Measurements from ENCODE around the gene BAIAP2L2.
"Not testable (repeated sequence)": the region's sequence is repeated elsewhere in the genome, so short reads cannot be mapped to it uniquely, and the experiment has no call there.

The BAIAP2L2 gene

GRCh38 chr22:38118747-38119146 lies 8.3 kb upstream of the BAIAP2L2 start:
- not testable (repeated sequence) for H4K91ac ChIP-seq (ENCODE audit: low read depth, low read length)

DNA sequence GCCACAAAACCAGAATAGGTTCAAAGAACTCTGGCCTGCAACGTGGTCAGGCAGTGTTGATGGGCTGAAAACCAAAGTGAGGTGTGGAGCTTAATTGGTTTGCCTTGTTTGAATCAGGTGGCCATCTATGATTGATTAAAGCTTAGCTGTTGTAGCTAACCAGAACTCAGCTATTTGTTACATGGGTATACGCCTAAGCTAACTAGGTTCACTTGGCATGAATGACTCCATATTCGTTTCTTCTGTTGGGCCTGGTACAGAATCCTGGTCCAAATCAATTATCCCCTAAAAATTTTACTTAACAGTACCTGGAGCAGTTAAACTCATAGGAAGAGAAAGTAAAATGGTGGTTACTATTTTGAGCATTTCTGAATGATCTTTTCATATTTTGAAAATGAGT lies 7.7 kb upstream of the BAIAP2L2 start:
- no peak overlapping the region for H2BK5ac ChIP-seq (ENCODE audit: low read depth, low read length, poor library complexity)
- H3K36me3 ChIP-seq (ENCODE audit: control insufficient read depth in 1 of 2, insufficient read depth in 2 of 2, low read length in 2 of 2), result no peaks in the 10 kb centered on the region
- H2BK120ac ChIP-seq (ENCODE audit: insufficient read depth, low read length, poor library complexity), result no peak overlapping the region
- no peak overlapping the region for H2AK5ac ChIP-seq (ENCODE audit: low read length)
- no peak for DNase-seq
- no peak overlapping the region for H3K4ac ChIP-seq (ENCODE audit: low read depth, low read length)
- no peak overlapping the region for H3K14ac ChIP-seq (ENCODE audit: low read length)
- no peak overlapping the region for H3K23ac ChIP-seq (ENCODE audit: low read length)
- H3K27ac ChIP-seq (ENCODE audit: low read depth, low read length), result no peak overlapping the region
- no peaks in the 10 kb centered on the region for H3K79me2 ChIP-seq (ENCODE audit: control insufficient read depth, insufficient read depth, low read length, poor library complexity)
- no peak overlapping the region for H2BK12ac ChIP-seq (ENCODE audit: low read length)
- H3K79me1 ChIP-seq (ENCODE audit: low read length), result no peaks in the 10 kb centered on the region
- no peak overlapping the region for H4K91ac ChIP-seq (ENCODE audit: low read depth, low read length)
- H3K4me3 ChIP-seq (ENCODE audit: low read depth, low read length), result no peak overlapping the region
- H3K4me2 ChIP-seq (ENCODE audit: low read length), result no peak overlapping the region
- no peak overlapping the region for H3K9ac ChIP-seq (ENCODE audit: low read length)
- H4K8ac ChIP-seq (ENCODE audit: low read depth, low read length), result no peak overlapping the region
- no peaks in the 10 kb centered on the region for H3K9me3 ChIP-seq (ENCODE audit: insufficient read depth, low read depth, low read length)
- H2AFZ ChIP-seq (ENCODE audit: insufficient read depth, low read length, poor library complexity), result no peak overlapping the region
- no peaks in the 10 kb centered on the region for H3K27me3 ChIP-seq (ENCODE audit: insufficient read depth, low read length)
- peaks cover 2 to 3% of the 10 kb centered on the region in 2 experiments for H3K4me1 ChIP-seq (ENCODE audit: control insufficient read depth in 1 of 2, insufficient read depth in 2 of 2, low read length in 2 of 2)
- H4K12ac ChIP-seq (ENCODE audit: low read depth, low read length), result no peak overlapping the region
- no peak overlapping the region for H3K18ac ChIP-seq (ENCODE audit: low read length)
- WGBS (ENCODE audit: extremely low coverage, insufficient coverage, insufficient read length), result no CpG with 5 or more reads among the region's 3 CpGs

More at GRCh38 chr22:38118747-38119146, 8.3 kb upstream of the BAIAP2L2 start:
- not testable (repeated sequence) for H3K4me1 ChIP-seq (ENCODE audit: control insufficient read depth in 1 of 2, insufficient read depth in 2 of 2, low read length in 2 of 2); H3K79me2 ChIP-seq (ENCODE audit: control insufficient read depth, insufficient read depth, low read length, poor library complexity); H3K14ac ChIP-seq (ENCODE audit: low read length); H3K4me3 ChIP-seq (ENCODE audit: low read depth, low read length); H3K9me3 ChIP-seq (ENCODE audit: insufficient read depth, low read depth, low read length); H2BK120ac ChIP-seq (ENCODE audit: insufficient read depth, low read length, poor library complexity); H4K12ac ChIP-seq (ENCODE audit: low read depth, low read length); H3K27ac ChIP-seq (ENCODE audit: low read depth, low read length); H3K9ac ChIP-seq (ENCODE audit: low read length); H4K8ac ChIP-seq (ENCODE audit: low read depth, low read length); H2AFZ ChIP-seq (ENCODE audit: insufficient read depth, low read length, poor library complexity); H3K27me3 ChIP-seq (ENCODE audit: insufficient read depth, low read length); H3K4ac ChIP-seq (ENCODE audit: low read depth, low read length); H2BK12ac ChIP-seq (ENCODE audit: low read length); H3K4me2 ChIP-seq (ENCODE audit: low read length); H3K23ac ChIP-seq (ENCODE audit: low read length); H3K18ac ChIP-seq (ENCODE audit: low read length); DNase-seq; H3K36me3 ChIP-seq (ENCODE audit: control insufficient read depth in 1 of 2, insufficient read depth in 2 of 2, low read length in 2 of 2); H2BK5ac ChIP-seq (ENCODE audit: low read depth, low read length, poor library complexity); H2AK5ac ChIP-seq (ENCODE audit: low read length); H3K79me1 ChIP-seq (ENCODE audit: low read length)
- WGBS (ENCODE audit: extremely low coverage, insufficient coverage, insufficient read length), result no CpG with 5 or more reads among the region's 2 CpGs

DNA sequence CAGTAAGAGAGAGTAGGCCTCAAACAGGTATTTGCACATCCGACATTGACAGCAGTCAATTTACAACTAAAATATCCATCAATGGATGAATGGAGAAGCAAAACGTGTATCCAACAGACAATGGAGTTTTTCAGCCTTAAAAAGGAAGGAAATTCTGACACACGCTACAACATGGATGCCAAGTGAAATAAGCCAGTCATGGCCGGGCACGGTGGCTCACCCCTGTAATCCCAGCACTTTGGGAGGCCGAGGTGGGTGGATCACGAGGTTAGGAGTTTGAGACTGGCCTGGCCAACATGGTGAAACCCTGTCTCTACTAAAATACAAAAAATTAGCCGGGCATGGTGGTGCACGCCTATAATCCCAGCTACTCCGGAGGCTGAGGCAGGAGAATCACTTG lies 7.1 kb upstream of the BAIAP2L2 start:
- H2AFZ ChIP-seq (ENCODE audit: insufficient read depth, low read length, poor library complexity); H3K4me3 ChIP-seq (ENCODE audit: low read depth, low read length); H3K79me1 ChIP-seq (ENCODE audit: low read length); H3K4me2 ChIP-seq (ENCODE audit: low read length); H2BK12ac ChIP-seq (ENCODE audit: low read length); H3K4me1 ChIP-seq (ENCODE audit: control insufficient read depth in 1 of 2, insufficient read depth in 2 of 2, low read length in 2 of 2); H3K79me2 ChIP-seq (ENCODE audit: control insufficient read depth, insufficient read depth, low read length, poor library complexity); H2BK120ac ChIP-seq (ENCODE audit: insufficient read depth, low read length, poor library complexity); H3K9ac ChIP-seq (ENCODE audit: low read length); H3K4ac ChIP-seq (ENCODE audit: low read depth, low read length); H2BK5ac ChIP-seq (ENCODE audit: low read depth, low read length, poor library complexity); H3K9me3 ChIP-seq (ENCODE audit: insufficient read depth, low read depth, low read length); H3K36me3 ChIP-seq (ENCODE audit: control insufficient read depth in 1 of 2, insufficient read depth in 2 of 2, low read length in 2 of 2); H3K27me3 ChIP-seq (ENCODE audit: insufficient read depth, low read length); H3K23ac ChIP-seq (ENCODE audit: low read length); H2AK5ac ChIP-seq (ENCODE audit: low read length); H3K18ac ChIP-seq (ENCODE audit: low read length); H4K91ac ChIP-seq (ENCODE audit: low read depth, low read length); H3K27ac ChIP-seq (ENCODE audit: low read depth, low read length); H3K14ac ChIP-seq (ENCODE audit: low read length); DNase-seq; H4K8ac ChIP-seq (ENCODE audit: low read depth, low read length); H4K12ac ChIP-seq (ENCODE audit: low read depth, low read length): not testable (repeated sequence)
- no CpG with 5 or more reads among the region's 10 CpGs for WGBS (ENCODE audit: extremely low coverage, insufficient coverage, insufficient read length)

- Histone ChIP-seq H3K27ac (ENCODE audit: low read depth, low read length) (no peak overlapping the region), H2BK120ac (ENCODE audit: insufficient read depth, low read length, poor library complexity) (no peak overlapping the region)
- no CpG with 5 or more reads among the region's 31 CpGs for WGBS (ENCODE audit: extremely low coverage, insufficient coverage, insufficient read length)
These were observed 5.1 kb upstream of the BAIAP2L2 start for GRCh38 chr22:38115423-38116205.

More at GRCh38 chr22:38115423-38116205, 5.1 kb upstream of the BAIAP2L2 start:
- Histone ChIP-seq H3K36me3 (ENCODE audit: control insufficient read depth in 1 of 2, insufficient read depth in 2 of 2, low read length in 2 of 2) (no peaks in the 10 kb centered on the region), H3K18ac (ENCODE audit: low read length) (no peak overlapping the region), H4K12ac (ENCODE audit: low read depth, low read length) (no peak overlapping the region), H3K4ac (ENCODE audit: low read depth, low read length) (no peak overlapping the region), H3K14ac (ENCODE audit: low read length) (no peak overlapping the region), H3K4me1 (ENCODE audit: control insufficient read depth in 1 of 2, insufficient read depth in 2 of 2, low read length in 2 of 2) (peaks cover 2 to 3% of the 10 kb centered on the region in 2 experiments), H3K27me3 (ENCODE audit: insufficient read depth, low read length) (no peaks in the 10 kb centered on the region), H2AK5ac (ENCODE audit: low read length) (no peak overlapping the region), H3K4me3 (ENCODE audit: low read depth, low read length) (no peak overlapping the region), H4K8ac (ENCODE audit: low read depth, low read length) (no peak overlapping the region), H2BK5ac (ENCODE audit: low read depth, low read length, poor library complexity) (no peak overlapping the region), H3K9ac (ENCODE audit: low read length) (no peak overlapping the region), H2BK12ac (ENCODE audit: low read length) (no peak overlapping the region), H3K79me1 (ENCODE audit: low read length) (no peaks in the 10 kb centered on the region), H3K9me3 (ENCODE audit: insufficient read depth, low read depth, low read length) (no peaks in the 10 kb centered on the region), H3K4me2 (ENCODE audit: low read length) (no peak overlapping the region), H3K79me2 (ENCODE audit: control insufficient read depth, insufficient read depth, low read length, poor library complexity) (no peaks in the 10 kb centered on the region), H2AFZ (ENCODE audit: insufficient read depth, low read length, poor library complexity) (no peak overlapping the region), H4K91ac (ENCODE audit: low read depth, low read length) (no peak overlapping the region), H3K23ac (ENCODE audit: low read length) (no peak overlapping the region)
- DNase-seq, result no peak
